Measurements from ENCODE around the gene ABHD2. TPM values are rescaled to one million over a fixed set of nuclear protein-coding genes. Genes with fewer than 3 reads are reported as not detected.
"Not testable (repeated sequence)": the region's sequence is repeated elsewhere in the genome, so short reads cannot be mapped to it uniquely, and the experiment has no call there.

ABHD2 gene
- polyA plus RNA-seq, 1 donor: 18.5 TPM

- DNase-seq (ENCODE audit: low read depth): no peak
Measured at GRCh38 chr15:89119489-89120478, 31.5 kb downstream of the ABHD2 start.

DNA sequence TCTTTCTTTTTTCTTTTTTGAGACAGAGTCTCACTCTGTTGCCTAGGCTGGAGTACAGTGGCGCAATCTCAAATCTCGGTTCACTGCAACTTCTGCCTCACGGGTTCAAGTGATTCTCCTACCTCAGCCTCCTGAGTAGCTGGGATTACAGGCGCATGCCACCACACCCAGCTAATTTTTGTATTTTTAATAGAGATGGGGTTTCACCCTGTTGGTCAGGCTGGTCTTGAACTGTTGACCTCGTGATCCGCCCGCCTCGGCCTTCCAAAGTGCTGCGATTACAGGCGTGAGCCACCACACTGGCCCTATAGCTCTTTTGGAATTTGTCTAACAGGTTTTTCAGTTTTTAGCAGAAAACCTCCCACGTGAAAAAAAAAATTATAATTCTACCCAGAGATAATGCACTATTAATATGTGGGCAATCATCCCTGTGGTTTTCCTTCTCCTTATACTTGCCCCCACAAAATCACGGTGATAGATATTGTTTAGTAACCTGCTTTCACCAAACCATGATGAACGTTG, 32.3 kb downstream of the ABHD2 start:
- not testable (repeated sequence) for DNase-seq (ENCODE audit: low read depth)

DNA sequence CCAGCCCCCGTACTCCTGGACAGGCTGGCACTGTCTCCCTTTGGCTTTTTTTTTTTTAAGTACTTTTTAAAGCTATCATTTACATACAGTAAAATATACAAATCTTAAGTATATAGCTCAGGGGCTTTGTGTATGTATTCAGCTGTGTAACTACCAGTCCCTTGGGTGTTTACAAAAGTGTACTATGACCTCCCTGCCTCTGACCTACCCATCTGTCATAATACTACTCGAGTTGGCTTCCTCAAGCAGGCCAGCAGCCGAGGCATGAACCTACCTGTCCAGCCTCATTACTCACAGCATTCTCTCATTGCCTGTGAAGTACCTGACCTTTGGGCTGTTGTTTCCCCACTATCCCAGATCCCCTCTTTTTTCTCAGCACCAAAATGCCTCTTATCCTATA, 33.2 kb downstream of the ABHD2 start:
- no peak for DNase-seq (ENCODE audit: low read depth)

DNA sequence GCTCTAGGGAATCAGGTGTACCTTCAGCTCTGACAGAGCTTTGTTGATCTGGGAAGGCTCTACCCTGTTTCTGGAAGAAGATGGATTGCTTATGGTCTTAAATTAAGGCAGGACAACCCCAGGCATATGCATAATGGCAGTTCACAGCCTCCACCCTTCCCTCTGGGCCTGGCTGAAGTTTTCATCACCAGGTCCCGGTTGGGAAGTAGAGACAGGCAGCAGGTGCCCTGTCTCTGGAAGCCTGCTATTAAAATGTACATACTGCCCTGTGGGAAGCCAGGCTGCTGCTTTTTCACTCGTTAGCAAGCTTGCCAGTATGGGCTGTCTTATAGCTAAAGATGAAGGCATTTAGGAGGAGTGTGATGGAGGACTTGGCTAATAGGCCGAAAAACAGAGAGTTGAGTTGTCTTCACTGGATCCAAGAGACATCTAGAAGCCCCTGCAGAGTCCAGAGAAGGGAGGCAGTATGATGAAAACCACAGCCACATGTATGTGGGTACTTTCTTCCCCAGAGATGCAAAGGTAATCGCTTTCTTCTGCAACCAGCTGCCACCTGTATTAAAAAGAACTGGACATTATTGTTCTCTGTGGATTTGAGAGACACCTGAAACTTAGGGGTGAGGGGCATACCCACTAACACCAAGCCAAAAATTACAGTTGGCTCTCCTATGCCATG, 34.4 kb downstream of the ABHD2 start:
- DNase-seq (ENCODE audit: low read depth): no peak

DNA sequence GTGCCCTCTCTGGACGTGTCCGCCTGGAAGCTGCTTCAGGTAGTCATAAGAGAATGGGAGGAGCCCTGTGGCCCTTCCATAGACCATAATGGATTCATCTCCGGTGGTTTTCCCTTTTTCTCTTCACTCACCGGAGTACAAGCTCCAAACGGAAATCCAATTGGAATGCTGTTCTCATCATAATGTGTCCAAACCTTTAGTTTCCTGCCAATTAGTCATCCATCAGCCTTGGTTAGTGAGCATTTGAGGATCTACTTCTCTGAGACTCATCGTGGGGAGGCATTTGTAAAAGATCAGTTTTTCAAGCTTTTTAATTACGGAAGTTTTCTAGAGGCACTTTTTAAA, 34.9 kb downstream of the ABHD2 start:
- DNase-seq (ENCODE audit: low read depth): no peak

DNA sequence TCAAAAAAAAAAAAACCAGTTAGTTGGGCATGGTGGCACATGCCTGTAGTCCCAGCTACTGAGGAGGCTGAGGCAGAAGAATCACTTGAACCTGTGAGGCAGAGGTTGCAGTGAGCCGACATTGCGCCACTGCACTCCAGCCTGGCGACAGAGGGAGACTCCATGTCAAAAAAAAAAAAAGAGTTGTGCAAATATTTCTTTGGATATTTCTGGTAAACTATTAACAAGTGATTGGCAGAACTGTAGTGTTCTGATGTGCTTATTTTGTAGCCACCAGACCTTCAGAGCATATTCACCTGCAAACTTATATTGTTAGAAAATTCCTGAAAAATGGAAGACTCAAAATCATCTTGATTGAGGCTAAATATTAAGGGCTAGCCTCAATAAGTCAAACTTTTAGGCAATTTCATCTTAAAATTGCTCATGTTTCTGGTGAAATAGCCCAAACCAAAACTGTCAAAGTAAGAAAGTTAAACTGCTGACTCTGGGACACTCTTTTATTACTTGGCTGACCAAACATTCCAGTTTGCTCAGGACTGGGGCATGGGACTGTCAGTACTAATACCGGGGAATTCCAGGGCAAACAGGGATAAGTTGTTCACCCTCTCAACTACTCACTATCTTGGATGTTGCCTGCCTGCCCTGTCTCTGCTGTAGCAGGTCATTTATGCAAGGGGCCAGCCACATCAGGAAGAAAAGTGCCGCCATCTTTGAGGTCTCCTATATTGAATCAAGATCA, 37.0 kb downstream of the ABHD2 start:
- DNase-seq (ENCODE audit: low read depth): no peak

- DNase-seq (ENCODE audit: low read depth): no peak
Measured at GRCh38 chr15:89126009-89126408, 37.8 kb downstream of the ABHD2 start.

GRCh38 chr15:89127054-89127702, 38.9 kb downstream of the ABHD2 start:
- no peak for DNase-seq (ENCODE audit: low read depth)

DNA sequence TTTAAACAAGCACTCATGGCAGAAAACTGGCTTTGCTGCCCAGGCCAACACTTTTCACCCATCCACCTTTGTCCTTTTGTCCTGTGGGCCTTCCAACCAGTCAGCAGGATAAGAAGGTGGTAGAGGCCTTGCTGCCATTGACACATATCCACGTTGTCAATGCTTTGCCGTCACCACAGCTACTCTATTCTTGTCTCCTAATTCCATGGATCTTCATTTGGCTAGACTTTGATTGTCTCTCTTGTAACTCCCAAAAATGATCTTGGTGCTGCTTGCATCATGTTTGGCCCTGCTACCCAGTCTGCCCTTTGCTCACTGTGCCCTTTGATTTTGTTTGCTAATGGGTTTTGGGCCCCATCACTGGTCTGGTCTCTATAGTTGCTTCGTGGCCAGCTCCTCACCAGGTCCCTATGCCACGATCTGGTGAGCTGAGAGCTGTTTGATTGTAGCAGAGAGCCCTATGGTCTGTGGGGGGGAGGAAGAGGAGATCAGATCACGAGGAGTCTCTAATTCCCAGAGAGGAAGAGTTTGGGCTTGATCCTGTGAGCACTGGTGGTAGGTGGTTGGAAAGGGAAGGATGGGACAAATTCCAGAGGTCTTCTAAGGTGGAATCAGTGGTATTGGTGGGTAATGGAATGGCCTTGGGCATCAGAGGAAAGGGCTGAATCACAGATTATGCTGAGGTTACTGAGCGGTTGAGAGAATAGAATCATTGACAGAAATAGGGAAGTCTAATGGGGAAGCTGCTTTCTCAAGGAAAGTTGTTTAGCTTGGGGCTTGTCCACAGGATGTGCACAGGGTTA, 40.3 kb downstream of the ABHD2 start:
- no peak for DNase-seq (ENCODE audit: low read depth)

DNA sequence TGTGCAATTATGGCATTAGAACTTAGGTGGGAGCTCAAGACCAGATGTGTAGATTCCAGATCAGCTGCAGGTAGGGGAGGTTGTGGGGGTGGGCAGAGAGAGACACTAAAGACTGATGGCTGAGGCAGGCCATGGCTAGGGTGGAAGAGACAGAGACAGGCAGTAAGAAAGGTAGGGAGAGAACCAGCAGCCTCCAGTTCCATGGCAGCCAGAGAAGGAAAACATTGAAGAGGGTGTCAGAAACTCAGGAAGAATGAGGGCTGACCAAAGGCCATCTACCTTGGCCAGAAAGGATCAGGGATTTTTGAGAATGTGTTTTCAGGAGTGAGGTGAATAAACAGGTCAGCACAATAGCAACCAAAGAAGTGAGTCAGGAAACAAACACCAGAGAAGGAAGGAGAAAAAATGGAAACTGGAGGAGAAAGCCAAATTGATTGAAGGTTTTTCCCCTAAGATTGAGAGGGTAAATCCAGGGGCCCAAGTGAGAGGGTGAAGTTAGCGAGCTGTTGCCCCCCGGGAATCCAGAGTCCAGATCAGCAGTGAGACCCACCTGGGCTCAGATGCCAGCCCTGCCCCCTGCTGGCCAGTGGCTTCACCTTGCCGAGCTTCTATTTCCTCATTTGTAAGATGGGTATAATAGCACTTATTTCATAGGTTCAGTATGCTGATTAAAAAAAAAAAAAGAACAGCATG, 41.0 kb downstream of the ABHD2 start:
- no peak for DNase-seq (ENCODE audit: low read depth)

GRCh38 chr15:89129816-89130134, 41.5 kb downstream of the ABHD2 start:
- DNase-seq (ENCODE audit: low read depth): no peak

DNA sequence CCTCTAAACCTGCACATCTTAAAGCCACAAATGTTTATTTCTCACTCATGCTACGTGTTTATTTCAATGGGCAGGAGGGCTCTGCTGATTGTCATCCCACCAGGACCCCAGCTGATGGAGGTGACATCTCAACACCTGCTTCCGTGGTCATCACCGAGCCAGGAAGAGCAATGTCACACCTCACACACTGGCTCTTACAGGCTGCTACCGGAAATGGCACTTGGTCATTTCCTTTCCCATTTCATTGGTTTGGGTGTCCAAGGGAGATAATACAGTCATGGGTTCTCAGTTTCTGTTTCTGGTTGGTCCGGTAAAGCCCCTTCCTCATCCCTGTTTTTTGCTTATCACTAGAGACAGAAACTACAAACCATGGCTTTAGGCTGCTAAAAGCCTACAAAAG, 41.9 kb downstream of the ABHD2 start:
- DNase-seq (ENCODE audit: low read depth): no peak

DNA sequence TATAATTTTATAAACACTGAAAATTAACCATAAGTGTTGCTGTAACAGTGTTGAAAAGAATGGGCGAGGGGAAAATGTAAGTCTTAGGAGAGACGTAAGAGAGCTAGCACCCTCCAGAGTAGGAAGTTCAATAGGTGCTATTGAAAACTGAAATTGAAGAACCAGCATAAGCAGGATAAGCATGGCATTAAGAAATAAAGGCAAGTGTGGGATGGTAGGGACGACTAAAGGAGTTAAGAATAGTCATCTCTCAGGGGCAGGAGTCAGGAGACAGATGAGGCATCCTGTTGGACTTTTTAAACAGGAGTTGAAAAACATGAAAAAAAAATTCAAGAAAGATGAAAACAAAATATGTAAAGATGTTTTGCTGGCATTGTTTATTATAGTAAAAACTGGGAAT, 43.5 kb downstream of the ABHD2 start:
- DNase-seq (ENCODE audit: low read depth): no peak

- DNase-seq (ENCODE audit: low read depth): no peak
Measured at GRCh38 chr15:89132611-89133507, 44.6 kb downstream of the ABHD2 start.

DNA sequence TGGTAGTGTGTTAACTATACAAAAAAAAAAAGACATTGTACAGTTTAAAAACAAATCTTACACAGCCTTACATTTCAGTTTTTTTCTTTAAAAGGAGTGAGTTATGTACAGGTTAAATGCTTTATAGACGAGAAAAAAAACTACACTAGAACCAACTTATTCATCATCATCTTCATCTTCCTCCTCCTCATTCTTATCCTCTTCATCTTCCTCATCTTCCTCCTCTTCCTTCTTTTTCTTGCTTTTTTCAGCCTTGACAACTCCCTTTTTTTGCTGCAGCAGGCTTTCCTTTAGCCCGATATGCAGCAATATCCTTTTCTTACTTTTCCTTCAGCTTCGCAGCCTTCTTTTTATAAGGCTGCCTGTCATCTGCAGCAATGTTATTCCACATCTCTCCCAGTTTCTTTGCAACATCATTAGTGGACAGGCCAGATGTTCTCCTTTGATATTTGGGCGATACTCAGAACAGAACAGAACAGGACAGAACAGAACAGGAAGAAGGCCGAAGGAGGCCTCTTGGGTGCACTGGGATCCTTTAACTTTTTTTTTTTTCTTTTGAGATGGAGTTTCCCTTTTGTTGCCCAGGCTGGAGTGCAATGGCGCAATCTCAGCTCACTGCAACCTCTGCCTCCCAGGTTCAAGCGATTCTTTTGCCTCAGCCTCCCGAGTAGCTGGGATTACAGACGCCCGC, 47.3 kb downstream of the ABHD2 start:
- not testable (repeated sequence) for DNase-seq (ENCODE audit: low read depth)

DNA sequence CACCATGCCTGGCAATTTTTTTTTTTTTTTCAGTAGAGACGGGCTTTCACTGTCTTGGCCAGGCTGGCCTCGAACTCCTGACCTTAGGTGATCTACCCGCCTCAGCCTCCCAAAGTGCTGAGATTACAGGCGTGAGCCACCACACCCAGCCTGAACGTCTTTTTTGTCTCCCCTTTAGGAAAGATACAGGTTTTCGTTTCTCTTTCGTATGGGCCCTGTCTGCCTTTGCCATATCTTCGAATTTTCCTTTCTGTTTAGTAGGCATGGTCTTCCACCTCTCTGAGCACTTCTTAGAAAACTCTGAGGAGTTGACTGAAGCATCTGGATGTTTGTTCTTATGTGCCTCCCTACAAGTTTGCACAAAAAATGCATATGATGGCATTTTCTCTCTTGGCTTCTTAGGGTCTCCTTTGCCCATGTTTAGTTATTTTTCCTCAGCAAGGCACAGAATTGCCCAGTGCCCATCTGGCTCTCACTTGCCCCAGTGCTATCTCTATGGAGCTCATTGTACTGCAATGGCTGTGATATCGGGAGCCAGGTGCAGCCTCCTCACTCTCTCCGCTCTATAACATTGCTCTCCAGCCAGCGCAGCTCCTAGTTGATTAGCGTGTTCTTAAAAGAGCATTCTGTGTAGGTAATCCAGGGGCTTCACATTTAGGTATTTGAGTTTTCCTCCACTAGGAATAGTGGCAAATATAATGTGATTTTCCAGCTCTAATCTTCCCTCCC, 48.0 kb downstream of the ABHD2 start:
- no peak for DNase-seq (ENCODE audit: low read depth)

DNA sequence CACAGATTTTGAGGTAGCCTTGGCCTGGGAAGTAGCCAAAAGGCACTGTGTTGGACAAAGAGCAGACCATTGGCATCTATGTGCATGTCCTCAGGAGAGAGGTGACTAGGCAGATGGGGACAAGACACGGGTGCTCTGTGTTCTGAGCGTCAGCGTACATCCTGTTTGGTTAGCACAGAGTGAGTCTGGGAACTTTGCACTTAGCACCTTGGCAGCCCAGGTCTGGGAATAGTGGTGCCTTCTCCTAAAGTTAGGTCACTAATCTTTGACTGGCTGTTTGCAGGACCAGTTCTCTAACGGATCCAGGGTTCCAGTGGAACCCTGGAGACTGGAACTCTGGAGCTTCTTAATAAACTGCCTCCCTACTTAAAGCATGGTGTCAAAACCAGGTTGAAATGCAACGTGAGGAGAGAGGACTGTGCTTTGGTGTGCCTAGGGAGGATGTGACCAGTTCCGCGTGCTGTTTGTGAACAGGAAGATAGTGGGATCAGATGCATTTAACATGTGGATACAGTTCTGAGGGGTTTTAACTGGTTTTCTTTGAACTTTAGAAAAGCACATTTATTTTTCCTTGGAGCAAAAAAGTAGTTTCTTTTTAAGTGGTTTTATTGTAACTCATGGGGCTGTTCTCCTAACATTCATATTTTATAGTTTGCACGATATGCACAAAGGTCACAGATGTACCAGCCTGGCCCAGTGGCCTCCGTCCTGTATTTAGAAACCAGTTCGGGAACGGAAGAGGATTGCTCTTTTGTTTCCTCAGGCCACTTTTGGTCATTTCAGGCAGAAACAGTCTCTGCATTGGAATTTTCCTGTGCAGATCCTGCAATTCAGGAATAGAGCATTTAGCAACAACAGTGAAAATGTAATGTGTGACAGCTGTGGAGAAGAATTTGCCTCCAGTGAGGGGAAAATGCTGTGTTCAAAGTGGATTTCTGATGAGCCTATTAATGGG, 48.8 kb downstream of the ABHD2 start:
- DNase-seq (ENCODE audit: low read depth): no peak

Data from forelimb muscle (tissue), 1 donor.